Measurements from ENCODE around the gene PSEN1. TPM values are rescaled to one million over a fixed set of nuclear protein-coding genes. Genes with fewer than 3 reads are reported as not detected.

PSEN1 gene
- total RNA-seq, 4 donors from 2014 or later, result 46.5 to 90.9 (median 62.0) TPM

DNA sequence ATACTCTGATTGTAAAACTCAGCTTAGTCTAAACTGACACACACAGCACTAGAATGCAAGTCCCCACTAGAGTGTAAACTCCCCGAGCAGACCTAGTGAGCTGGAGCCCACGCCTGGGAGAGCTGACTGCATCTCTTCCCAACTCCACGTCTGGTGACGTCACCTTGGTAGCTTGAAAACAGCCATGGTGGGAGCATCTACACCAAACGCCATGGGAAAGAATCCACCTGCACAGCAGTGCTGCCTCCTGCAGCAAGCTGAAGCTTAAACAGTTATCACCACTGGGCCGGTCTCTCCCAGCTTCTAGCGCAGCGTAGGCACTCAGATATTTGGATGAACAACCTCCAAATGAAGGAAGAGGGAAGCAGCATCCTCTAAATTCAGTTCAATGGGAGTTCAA, 96.7 kb downstream of the PSEN1 start:
- Histone ChIP-seq H3K36me3 (no peaks in the 10 kb centered on the region), H3K9me3 (no peaks in the 10 kb centered on the region), H3K4me3 (no peak overlapping the region), H3K27ac (no peak overlapping the region), H3K27me3 (no peaks in the 10 kb centered on the region), H3K4me1 (peaks cover 25% of the 10 kb centered on the region)
- no peak for DNase-seq (ENCODE audit: low spot score in 2 of 2)
- WGBS, result 83% methylated on average over 8 of the region's 8 CpGs
- TF ChIP-seq, protein P1, sequence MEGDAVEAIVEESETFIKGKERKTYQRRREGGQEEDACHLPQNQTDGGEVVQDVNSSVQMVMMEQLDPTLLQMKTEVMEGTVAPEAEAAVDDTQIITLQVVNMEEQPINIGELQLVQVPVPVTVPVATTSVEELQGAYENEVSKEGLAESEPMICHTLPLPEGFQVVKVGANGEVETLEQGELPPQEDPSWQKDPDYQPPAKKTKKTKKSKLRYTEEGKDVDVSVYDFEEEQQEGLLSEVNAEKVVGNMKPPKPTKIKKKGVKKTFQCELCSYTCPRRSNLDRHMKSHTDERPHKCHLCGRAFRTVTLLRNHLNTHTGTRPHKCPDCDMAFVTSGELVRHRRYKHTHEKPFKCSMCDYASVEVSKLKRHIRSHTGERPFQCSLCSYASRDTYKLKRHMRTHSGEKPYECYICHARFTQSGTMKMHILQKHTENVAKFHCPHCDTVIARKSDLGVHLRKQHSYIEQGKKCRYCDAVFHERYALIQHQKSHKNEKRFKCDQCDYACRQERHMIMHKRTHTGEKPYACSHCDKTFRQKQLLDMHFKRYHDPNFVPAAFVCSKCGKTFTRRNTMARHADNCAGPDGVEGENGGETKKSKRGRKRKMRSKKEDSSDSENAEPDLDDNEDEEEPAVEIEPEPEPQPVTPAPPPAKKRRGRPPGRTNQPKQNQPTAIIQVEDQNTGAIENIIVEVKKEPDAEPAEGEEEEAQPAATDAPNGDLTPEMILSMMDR (IDR thresholded peaks at IDR 0.05), result no peak
- TF ChIP-seq EP300 (IDR thresholded peaks at IDR 0.05), result no peak
- no peak for TF ChIP-seq POLR2AphosphoS5 (IDR thresholded peaks at IDR 0.05)
- TF ChIP-seq POLR2A (IDR thresholded peaks at IDR 0.05), result no peak

DNA sequence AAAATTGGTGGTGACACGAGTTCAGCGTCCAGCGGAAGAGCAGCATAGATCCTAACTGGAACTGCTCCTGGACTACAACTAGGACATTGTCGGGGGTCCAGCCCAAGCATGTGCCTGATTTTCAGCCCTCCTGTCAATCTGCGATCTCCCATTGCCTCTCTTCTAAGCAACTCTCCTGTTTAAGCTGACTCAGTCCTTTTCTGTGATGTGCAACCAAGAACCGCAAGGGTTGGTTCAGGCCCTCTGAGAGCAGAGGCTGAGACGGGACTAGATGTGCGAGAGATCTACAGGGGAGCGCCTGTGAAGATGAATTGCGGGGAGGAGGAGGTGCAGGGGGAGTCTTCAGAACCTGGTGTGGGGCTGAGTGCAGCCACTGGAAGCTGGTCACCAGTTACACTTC, 97.3 kb downstream of the PSEN1 start:
- no peak for DNase-seq (ENCODE audit: low spot score in 2 of 2)
- peaks cover 25% of the 10 kb centered on the region for H3K4me1 ChIP-seq
- TF ChIP-seq, protein P1 (IDR thresholded peaks at IDR 0.05), result no peak
- no peak for TF ChIP-seq POLR2AphosphoS5 (IDR thresholded peaks at IDR 0.05)
- no peak for TF ChIP-seq EP300 (IDR thresholded peaks at IDR 0.05)
- TF ChIP-seq POLR2A (IDR thresholded peaks at IDR 0.05), result no peak
- H3K4me3 ChIP-seq, result no peak overlapping the region
- H3K27ac ChIP-seq, result no peak overlapping the region
- no peaks in the 10 kb centered on the region for H3K27me3 ChIP-seq
- 89% methylated on average over 10 of the region's 10 CpGs for WGBS
- H3K9me3 ChIP-seq, result no peaks in the 10 kb centered on the region
- no peaks in the 10 kb centered on the region for H3K36me3 ChIP-seq

DNA sequence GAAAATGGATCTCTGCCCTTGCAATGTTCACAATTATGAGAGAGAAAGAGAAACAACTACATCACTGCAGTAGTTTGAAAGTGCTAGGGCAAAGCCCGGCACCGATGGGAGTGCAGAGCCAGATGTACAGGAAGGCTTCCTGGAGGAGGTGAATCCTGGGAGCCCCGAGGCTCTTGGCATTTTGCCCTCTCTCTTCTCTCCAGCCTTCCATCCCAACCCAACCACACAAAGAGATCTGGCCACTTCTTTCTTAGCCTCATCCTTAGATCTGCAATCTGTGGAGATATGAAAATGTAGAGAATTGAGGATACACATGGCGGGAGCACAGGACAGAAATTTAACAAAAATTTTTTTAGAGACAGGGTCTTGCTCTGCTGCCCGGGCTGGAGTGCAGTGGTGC, 97.7 kb downstream of the PSEN1 start:
- no peaks in the 10 kb centered on the region for H3K27me3 ChIP-seq
- H3K4me1 ChIP-seq, result peaks cover 25% of the 10 kb centered on the region
- H3K9me3 ChIP-seq, result no peaks in the 10 kb centered on the region
- 85% methylated on average over 5 of the region's 5 CpGs for WGBS
- H3K4me3 ChIP-seq, result no peak overlapping the region
- no peak overlapping the region for H3K27ac ChIP-seq
- TF ChIP-seq POLR2A (IDR thresholded peaks at IDR 0.05) (no peak), EP300 (IDR thresholded peaks at IDR 0.05) (no peak), POLR2AphosphoS5 (IDR thresholded peaks at IDR 0.05) (no peak)
- TF ChIP-seq, protein P1 (IDR thresholded peaks at IDR 0.05), result no peak
- no peak for DNase-seq (ENCODE audit: low spot score in 2 of 2)
- H3K36me3 ChIP-seq, result no peaks in the 10 kb centered on the region

DNA sequence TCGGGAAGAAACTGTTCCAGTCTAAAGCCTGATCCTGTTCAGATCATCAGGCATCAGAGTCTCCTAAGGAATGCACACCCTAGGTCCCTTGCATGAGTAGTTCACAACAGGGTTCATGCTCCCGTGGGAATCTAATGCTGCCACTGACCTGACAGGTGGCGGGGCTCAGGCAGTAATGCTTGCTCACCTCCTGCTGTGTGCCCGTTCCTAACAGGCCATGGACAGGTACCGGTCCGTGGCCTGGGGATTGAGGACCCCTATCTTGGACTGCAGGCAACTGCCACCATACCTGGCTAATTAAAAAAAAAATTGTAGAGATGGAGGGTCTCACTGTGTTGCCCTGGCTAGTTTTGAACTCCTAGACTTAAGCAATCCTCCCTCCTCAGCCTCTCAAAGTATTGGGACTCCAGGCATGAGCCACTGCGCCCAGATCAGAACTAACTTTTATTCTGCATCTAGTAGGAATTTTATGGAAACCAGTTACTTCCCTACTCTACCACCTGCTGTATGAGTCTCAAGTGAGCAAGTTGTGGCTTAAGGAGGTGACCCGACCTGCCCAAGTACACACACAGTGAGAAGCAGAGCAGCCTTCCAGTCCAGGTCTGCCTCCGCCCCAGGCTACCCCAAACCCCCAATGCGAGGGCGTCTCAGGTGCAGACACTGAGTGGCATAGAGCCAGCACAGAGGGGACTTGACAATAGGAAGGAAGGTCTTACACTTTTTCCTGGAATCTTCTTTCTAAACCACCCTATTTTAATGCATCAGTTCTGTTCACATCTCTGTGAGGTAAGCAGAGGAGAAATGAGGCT, 98.5 kb downstream of the PSEN1 start:
- TF ChIP-seq POLR2AphosphoS5 (IDR thresholded peaks at IDR 0.05), result no peak
- TF ChIP-seq, protein P1 (IDR thresholded peaks at IDR 0.05), result no peak
- TF ChIP-seq POLR2A (IDR thresholded peaks at IDR 0.05), result no peak
- TF ChIP-seq EP300 (IDR thresholded peaks at IDR 0.05), result no peak
- Histone ChIP-seq H3K27me3 (peaks cover 4% of the 10 kb centered on the region), H3K9me3 (no peaks in the 10 kb centered on the region), H3K4me3 (no peak overlapping the region), H3K36me3 (no peaks in the 10 kb centered on the region), H3K27ac (no peak overlapping the region), H3K4me1 (peaks cover 31% of the 10 kb centered on the region)
- no peak for DNase-seq (ENCODE audit: low spot score in 2 of 2)
- 81% methylated on average over 11 of the region's 11 CpGs for WGBS

DNA sequence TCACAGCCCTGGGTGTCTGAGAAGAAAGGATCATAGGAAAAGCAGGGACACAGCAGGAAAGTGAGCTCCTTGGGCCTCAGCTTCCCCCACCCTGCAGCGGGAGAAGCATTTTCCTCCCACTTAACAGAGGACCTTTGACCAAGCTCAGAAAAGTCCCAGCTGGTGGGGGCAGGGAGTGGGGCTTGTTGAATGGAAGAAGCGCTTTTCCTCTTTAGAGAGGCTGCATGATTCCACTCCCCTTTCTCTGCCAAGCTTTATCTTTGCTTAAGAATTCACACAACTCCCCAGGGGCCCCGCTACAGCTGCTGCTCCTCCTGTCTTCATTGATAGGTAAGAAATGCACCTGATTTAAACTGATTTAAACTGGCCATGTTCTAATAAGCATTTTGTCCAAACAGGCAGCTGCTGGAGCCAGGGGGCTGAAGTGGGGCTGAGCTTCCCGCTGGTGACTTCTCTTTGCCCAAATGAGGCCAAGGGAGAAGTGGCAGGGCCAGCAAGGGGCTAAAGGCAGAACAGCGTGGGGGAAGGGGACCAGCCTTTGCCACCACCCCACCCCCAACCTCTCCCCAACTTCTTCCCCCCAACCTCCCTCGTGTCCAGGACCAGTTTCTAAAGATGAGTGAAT, 99.3 kb downstream of the PSEN1 start:
- TF ChIP-seq POLR2A (IDR thresholded peaks at IDR 0.05) (no peak), POLR2AphosphoS5 (IDR thresholded peaks at IDR 0.05) (no peak), EP300 (IDR thresholded peaks at IDR 0.05) (no peak)
- TF ChIP-seq, protein P1 (IDR thresholded peaks at IDR 0.05), result no peak
- no peaks in the 10 kb centered on the region for H3K36me3 ChIP-seq
- no peak overlapping the region for H3K4me3 ChIP-seq
- peaks cover 38% of the 10 kb centered on the region for H3K4me1 ChIP-seq
- H3K9me3 ChIP-seq, result no peaks in the 10 kb centered on the region
- H3K27me3 ChIP-seq, result peaks cover 7% of the 10 kb centered on the region
- no peak for DNase-seq (ENCODE audit: low spot score in 2 of 2)
- WGBS, result 81% methylated on average over 6 of the region's 6 CpGs
- no peak overlapping the region for H3K27ac ChIP-seq

Data from suprapubic skin (tissue), 4 donors.